IPS-18c (cell line): ENCODE results near the gene GRIK4.

ENCODE experiments used
- H3K4me3 ChIP-seq: 2 replicates; pipeline ENCODE4 v1.7.0; 2013; ENCODE audit warnings: low read depth, mild to moderate bottlenecking, low read length, moderate library complexity; ENCODE audit not compliant: insufficient read depth
- H3K9me3 ChIP-seq: one replicate; pipeline ENCODE4 v1.6.1; 2013; ENCODE audit warnings: mild to moderate bottlenecking, low read length, moderate library complexity; ENCODE audit not compliant: control insufficient read depth, insufficient read depth

Gene GRIK4

GRCh38 chr11:120819437-120820365, 308.2 kb downstream of the GRIK4 start:
- Histone ChIP-seq H3K9me3 (no peaks in the 10 kb centered on the region), H3K4me3 (no peak overlapping the region)

GRCh38 chr11:120823159-120823558, 311.6 kb downstream of the GRIK4 start:
- Histone ChIP-seq H3K4me3 (no peak overlapping the region), H3K9me3 (no peaks in the 10 kb centered on the region)

GRCh38 chr11:120824242-120824641, 312.7 kb downstream of the GRIK4 start:
- Histone ChIP-seq H3K4me3 (no peak overlapping the region), H3K9me3 (no peaks in the 10 kb centered on the region)

GRCh38 chr11:120827198-120827597, 315.6 kb downstream of the GRIK4 start:
- Histone ChIP-seq H3K9me3 (no peaks in the 10 kb centered on the region), H3K4me3 (no peak overlapping the region)

GRCh38 chr11:120827820-120828219, 316.3 kb downstream of the GRIK4 start:
- no peaks in the 10 kb centered on the region for H3K9me3 ChIP-seq
- no peak overlapping the region for H3K4me3 ChIP-seq

- no peaks in the 10 kb centered on the region for H3K9me3 ChIP-seq
Observed at GRCh38 chr11:120828847-120829246, 317.3 kb downstream of the GRIK4 start.

GRCh38 chr11:120830085-120830620, 318.6 kb downstream of the GRIK4 start:
- no peak overlapping the region for H3K4me3 ChIP-seq
- no peaks in the 10 kb centered on the region for H3K9me3 ChIP-seq

More at GRCh38 chr11:120828847-120829246, 317.3 kb downstream of the GRIK4 start:
- H3K4me3 ChIP-seq: no peak overlapping the region

- no peaks in the 10 kb centered on the region for H3K9me3 ChIP-seq
- H3K4me3 ChIP-seq: no peak overlapping the region
Observed at GRCh38 chr11:120832481-120833238, 321.1 kb downstream of the GRIK4 start.

GRCh38 chr11:120834686-120835210, 323.2 kb downstream of the GRIK4 start:
- H3K9me3 ChIP-seq: no peaks in the 10 kb centered on the region
- H3K4me3 ChIP-seq: no peak overlapping the region

- H3K9me3 ChIP-seq: no peaks in the 10 kb centered on the region
- H3K4me3 ChIP-seq: no peak overlapping the region
Observed at GRCh38 chr11:120835601-120836228, 324.2 kb downstream of the GRIK4 start.

- H3K4me3 ChIP-seq: no peak overlapping the region
- no peaks in the 10 kb centered on the region for H3K9me3 ChIP-seq
Observed at GRCh38 chr11:120837696-120838095, 326.1 kb downstream of the GRIK4 start.

GRCh38 chr11:120839201-120839600, 327.7 kb downstream of the GRIK4 start:
- Histone ChIP-seq H3K4me3 (no peak overlapping the region), H3K9me3 (no peaks in the 10 kb centered on the region)

GRCh38 chr11:120839846-120840402, 328.4 kb downstream of the GRIK4 start:
- no peaks in the 10 kb centered on the region for H3K9me3 ChIP-seq
- H3K4me3 ChIP-seq: no peak overlapping the region

- no peak overlapping the region for H3K4me3 ChIP-seq
- no peaks in the 10 kb centered on the region for H3K9me3 ChIP-seq
Observed at GRCh38 chr11:120840661-120841060, 329.1 kb downstream of the GRIK4 start.

- H3K4me3 ChIP-seq: no peak overlapping the region
- no peaks in the 10 kb centered on the region for H3K9me3 ChIP-seq
Observed at GRCh38 chr11:120841074-120841473, 329.5 kb downstream of the GRIK4 start.

GRCh38 chr11:120842195-120842594, 330.6 kb downstream of the GRIK4 start:
- Histone ChIP-seq H3K4me3 (no peak overlapping the region), H3K9me3 (no peaks in the 10 kb centered on the region)

GRCh38 chr11:120853435-120853834, 341.9 kb downstream of the GRIK4 start:
- Histone ChIP-seq H3K9me3 (no peaks in the 10 kb centered on the region), H3K4me3 (no peak overlapping the region)
